GM12892 (cell line): ENCODE data around the gene CRYBA4.

ENCODE experiments used
- POLR2A ChIP-seq: IDR thresholded peaks from 2 replicates; pipeline ENCODE4 v1.6.1; 2011; ENCODE audit warnings: low read depth, low read length, control low read depth
- POLR2AphosphoS5 ChIP-seq: IDR thresholded peaks from 2 replicates; pipeline ENCODE4 v1.6.1; 2011; ENCODE audit warnings: low read depth, low read length, control low read depth
- TAF1 ChIP-seq: IDR thresholded peaks from 2 replicates; pipeline ENCODE4 v1.6.1; 2011; ENCODE audit warnings: low read depth, mild to moderate bottlenecking, control low read depth, low read length, borderline replicate concordance

- TF ChIP-seq POLR2AphosphoS5 (no peak), POLR2A (no peak), TAF1 (no peak)
These were observed 48.6 kb upstream of the CRYBA4 start for GRCh38 chr22:26573026-26573662.
